GM21723 (cell line): Measurements from ENCODE around the gene NAA40.

Source experiments
- ATAC-seq: cut with Tn5 transposase; IDR thresholded peaks from one replicate; pipeline ENCODE4 v1.9.1; 2021; ENCODE audit warnings: mild to moderate bottlenecking, moderate library complexity; ENCODE audit not compliant: unreplicated experiment

NAA40 gene

DNA sequence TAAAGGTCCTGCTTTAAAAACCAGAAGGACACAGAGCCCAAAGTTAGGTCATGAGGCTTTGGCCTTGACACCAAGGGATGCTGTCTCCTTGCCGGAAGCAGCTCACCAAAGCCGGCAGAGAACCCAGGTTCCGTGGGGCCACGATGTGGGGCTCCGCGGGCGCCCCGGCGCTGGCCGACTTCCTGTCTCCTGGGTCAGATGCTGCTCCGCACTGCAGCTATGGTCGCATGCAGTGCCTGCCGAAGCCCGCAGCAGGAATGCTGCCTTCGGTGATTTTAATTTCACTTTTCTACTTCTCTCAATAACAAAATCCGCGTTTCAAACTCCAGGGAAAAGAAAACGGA is 47.0 kb downstream of the NAA40 start:
- no peak for ATAC-seq

DNA sequence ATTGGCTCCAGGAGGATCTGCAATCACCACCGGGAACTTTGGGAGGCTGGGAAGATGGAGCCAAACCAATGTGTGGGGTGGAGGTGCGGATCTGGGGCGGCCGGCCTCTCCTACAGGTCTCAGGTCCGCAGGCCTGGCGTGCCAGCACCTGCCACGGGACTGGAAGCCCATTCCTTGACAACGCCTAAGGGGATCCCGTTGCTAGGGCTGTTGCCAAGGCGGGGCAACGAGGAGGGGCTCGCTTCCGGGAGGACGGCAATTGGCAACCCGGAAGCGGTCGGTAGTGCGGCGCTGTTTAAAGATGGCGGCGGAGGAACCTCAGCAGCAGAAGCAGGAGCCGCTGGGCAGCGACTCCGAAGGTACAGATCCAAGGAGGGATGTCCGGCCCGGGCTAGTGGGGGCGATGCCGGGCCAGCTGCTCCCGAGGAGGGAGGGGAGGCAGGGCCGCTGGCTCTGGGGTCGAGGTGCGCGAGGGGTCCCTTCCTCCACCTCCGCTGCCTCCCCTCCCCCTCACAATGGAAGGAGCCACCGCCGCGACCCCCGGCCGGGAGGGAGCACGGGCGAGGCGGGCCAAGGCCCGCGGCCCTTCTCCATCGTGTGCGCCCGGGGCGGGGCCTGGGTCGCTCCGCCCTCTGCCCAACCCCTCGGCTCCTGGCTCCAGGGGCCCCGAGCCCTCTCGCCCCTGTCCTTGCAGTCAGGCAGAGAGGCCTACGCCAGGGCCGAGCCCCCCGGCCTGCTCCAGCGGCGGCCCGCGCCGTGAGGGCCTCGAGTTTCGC is 47.5 kb downstream of the NAA40 start, which contains the start of gene OTUB1:
Gene OTUB1, plus strand, starts transcription at position 283 of the 776 bp plus-strand sequence. Its CDS starts 19 bp downstream, at position 302.
- peak; percentile 89 for ATAC-seq

DNA sequence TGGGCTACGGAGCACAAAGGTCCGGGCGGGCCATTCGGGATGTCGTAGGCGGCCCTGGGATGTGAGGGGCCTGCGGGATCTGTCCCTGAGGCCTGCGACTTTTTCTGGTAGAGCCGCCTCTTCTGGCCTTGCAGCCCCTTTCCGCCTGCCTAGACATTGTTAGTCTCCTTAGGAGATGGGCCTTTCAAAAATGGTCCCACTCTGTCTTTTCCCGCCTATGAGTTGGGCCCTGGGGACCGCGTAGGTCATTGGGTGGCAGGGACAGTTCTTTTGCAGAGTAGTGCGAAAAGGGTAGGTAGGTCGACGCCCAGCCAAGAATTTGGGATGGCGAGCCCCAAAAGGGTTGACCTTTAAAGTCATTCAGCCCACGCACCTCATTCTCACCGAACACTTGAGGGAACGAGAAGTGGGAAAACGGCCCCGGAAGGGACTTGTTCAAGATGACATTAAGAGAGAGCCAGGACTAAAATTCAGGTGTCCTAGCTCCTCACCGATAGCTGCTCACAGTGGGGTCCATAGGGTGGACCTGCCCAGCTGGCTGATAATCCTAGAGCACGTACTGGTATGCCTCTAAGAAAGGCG is 48.2 kb downstream of the NAA40 start:
- no peak for ATAC-seq

DNA sequence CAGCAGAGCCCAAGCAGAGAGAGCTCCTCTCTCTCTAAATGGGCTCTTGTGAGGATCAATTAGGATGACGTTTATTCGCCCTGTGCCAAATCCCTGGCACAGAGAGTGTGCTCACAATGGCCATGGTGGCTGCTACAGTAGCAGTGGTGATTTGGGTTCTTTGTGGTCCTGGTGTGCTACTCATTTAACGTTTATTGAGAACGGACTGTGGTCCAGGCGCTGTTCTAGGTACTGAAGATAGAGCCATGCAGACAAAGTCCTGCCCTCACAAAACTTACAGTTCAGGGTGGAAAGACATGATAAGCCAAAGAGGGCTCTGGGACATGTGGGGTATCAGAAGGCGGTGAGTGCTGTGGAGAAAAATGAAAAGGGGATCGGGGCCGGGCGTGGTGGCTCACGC is 52.8 kb downstream of the NAA40 start:
- no peak for ATAC-seq

DNA sequence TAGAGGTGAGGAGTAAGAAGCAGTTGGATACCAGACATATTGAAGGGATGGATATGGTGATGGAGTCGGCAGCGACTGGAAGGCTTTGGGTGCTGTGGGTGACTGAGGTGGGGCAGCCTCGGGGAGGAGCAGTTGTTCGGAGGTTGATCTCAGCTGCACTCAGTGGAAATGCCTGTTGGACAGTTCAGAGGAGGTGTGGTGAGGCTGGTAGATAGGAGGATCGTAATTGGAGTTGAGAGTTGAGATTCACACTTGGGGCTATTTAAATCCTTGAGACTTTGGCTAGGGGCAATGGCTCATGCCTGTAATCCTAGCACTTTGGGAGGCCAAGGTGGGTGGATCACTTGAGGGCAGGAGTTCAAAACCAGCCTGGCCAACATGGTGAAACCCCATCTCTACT is 54.3 kb downstream of the NAA40 start:
- no peak for ATAC-seq

DNA sequence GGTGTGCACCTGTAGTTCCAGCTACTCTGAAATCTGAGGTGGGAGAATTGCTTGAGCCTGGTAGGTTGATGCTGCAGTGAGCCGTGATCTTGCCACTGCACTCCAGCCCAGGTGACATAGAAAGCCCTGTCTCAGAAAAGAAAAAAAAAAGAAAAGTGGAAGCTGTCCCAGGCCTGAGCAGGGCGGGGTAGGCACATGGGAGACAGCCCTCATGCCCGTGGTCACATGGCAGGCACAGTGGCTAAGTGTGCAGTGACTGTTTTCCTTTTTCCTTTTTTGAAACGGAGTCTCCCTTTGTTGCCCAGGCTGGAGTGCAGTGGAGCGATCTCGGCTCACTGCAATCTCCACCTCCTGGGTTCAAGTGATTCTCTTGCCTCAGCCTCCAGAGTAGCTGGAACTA is 55.2 kb downstream of the NAA40 start:
- ATAC-seq, result no peak

DNA sequence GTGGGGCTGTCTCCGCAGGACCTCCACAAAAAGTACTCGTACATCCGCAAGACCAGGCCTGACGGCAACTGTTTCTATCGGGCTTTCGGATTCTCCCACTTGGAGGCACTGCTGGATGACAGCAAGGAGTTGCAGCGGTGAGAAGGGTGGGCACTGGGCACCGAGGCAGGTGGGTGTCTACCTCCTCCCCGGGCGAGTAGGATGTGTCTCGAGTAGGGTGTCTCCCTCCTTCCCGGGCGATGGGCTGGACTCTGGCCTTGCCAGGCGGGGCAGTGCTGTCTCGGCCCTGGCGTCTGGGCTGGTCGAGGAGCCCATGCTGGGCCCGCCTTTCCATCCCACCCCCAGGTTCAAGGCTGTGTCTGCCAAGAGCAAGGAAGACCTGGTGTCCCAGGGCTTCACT is 57.7 kb downstream of the NAA40 start:
- ATAC-seq, result no peak

DNA sequence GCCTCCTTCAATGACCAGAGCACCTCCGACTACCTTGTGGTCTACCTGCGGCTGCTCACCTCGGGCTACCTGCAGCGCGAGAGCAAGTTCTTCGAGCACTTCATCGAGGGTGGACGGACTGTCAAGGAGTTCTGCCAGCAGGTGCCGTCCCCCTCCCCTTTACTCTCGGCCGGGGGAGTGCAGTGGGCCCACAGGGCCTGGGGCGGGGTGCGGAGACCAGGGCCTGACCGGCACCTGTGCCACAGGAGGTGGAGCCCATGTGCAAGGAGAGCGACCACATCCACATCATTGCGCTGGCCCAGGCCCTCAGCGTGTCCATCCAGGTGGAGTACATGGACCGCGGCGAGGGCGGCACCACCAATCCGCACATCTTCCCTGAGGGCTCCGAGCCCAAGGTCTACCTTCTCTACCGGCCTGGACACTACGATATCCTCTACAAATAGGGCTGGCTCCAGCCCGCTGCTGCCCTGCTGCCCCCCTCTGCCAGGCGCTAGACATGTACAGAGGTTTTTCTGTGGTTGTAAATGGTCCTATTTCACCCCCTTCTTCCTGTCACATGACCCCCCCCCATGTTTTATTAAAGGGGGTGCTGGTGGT is 58.4 kb downstream of the NAA40 start:
- no peak for ATAC-seq

DNA sequence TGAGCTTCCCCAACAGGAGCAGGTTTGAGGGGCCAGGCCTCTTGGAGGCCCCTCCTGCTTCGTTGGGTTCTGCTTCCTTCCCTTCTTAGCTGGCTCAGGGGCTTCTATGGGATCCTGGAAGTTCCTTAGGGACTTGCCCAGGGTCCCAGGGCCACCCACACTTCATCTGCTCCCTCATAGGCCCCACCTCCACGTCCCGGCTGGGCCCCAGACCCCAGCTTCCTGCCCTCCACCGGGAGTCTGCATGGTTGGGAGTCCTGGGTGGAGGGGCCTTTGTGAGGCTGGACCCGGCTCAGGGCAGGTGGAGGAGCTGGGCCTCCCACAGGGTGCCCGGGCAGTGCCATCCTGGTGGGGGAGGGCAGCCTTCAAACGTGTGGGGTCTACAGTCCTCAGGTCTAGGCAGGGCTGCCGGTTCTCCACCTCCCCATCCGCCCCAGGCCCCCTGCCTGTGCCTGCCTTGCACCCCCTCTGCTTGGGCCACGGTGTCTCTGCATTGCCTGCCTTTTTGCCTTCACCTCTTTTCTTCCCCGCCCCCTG is 59.1 kb downstream of the NAA40 start:
- ATAC-seq, result no peak

DNA sequence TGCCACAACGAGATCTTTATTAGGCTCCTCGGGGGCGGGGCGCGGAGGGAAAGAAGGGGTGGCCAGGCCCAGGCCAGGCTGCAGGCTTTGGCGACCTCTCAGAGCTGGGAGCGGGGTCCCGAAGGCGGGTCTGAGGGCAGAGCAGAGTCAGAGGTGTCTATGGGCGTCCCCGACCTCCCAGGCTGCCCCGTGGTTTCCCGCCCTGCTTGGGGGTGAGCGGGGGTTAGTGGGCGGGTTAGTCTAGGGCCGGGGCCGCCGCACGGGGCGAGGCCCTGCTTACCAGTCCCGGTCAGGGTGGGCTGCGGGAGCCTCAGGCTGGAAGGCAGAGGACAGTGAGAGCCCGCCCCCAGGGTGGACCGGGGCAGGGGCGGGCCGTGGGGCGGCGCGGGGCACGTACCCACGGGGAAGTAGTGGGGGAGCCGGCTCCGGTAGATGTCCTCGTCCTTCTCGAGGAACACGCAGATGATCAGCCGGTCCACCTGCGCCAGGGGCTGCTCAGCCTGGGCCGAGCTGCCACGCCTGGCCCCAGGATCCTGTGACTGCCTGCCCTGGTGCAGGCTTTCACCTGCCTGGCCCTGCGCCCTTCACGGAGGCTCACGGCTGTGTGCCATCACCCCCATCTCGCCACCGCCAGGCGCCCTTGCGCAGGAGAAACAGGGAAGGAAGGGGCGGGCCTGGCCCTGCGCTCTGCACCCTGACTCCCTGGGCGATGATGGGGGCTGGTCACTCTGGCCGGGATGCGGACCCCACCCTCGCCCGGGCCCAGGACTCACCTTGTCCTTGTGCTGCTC is 60.0 kb downstream of the NAA40 start:
- ATAC-seq, result no peak

DNA sequence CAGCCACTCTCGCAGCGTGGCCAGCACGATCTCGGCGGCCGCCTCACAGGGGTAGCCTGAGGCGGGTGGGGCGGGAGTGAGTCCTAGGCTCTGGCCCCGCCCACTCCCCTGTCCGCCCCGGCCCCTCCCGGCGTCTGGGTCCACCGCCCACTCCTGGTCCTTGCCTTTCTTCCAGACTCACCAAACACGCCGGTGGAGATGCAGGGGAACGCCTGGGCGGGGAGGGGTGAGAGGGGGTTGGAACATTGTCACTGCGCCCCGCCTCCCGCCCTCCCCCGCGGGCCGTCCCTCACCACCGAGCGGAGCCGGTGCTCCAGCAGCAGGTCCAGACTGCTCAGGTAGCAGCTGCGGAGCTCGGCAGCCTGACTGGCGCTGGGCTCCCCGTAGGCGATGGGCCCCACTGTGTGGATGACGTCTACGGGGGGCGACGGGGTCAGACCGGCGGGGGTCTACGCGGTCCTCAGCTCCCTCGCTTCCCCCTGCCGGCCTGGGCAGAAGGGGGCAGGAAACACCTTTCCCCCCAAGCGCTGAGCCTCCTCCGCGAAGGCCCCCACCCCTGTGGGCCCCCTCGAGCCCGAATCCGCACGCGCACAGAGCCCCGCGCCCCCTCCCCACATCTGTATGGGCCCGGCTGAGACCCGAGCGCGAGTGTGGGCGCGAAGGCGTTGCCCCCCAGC is 60.7 kb downstream of the NAA40 start:
- ATAC-seq, result no peak

DNA sequence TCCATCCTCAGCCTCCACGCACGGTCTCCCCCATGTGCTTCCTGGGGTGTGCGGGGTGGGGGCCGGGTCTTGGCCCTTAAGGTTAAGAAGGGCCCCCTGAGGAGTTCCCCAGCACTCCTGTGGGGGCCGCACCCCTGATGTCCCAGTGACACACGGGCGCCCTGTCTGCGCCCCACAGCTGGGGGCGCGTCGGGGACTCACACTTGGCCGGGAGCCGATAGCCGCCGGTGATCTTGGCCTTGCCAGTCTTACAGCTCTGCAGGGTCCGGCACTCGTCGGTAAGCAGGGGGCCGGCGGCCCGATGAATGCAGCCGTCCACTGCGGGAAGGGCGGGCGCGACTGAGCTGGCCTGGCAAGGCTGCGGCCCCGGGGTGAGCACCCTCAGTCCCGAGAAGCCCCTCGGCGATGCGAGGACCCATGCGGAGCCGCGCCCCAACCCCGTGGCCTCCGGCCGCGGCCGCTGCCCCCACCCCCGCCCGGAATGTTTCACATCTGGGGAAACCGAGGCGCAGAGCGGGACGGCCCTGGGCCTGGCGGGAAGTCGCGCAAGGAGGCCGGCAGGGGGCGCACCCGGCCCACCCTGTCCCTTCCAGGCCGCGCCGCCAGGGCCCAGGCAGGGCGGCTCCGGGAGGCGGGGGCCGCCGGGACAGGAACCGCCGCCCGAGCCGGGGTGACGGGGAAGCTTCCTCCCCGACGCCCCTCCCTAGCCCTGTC is 61.4 kb downstream of the NAA40 start:
- ATAC-seq, result peak; percentile 63

DNA sequence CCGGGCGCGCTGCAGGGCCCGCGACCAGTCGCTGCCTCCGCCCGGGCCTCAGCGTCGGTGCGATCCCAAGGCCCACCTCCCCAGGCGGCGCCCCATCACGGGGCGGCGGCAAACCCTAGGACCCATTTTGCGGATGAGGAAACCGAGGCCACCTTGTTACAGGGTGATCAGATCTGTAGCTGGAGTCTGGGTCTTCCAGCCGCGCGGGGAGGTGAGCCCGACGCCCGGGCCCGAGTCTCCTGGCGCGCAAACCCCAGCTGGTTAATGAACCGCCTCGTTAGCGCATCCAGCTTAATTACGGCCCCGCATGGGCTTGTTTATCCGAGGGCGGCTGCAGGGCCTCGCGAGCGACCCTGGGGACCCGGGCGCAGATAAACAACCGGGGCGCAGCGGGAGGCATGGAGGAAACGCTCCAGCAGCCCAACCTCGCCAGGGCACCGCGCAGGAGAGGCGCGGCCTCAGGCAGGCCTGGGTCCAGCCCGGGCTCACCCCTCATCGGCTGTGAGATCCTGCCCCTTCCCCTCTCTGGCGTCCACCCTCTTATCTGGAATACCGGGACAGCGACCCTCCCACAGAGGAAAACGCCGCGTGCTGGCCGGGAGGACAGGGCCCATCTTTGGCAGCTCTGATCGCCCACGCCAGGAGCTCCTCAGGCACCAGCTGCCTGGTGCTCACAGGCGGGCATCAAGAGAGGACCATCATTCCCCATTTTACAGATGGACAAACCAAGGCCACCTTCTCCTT is 62.1 kb downstream of the NAA40 start:
- no peak for ATAC-seq

DNA sequence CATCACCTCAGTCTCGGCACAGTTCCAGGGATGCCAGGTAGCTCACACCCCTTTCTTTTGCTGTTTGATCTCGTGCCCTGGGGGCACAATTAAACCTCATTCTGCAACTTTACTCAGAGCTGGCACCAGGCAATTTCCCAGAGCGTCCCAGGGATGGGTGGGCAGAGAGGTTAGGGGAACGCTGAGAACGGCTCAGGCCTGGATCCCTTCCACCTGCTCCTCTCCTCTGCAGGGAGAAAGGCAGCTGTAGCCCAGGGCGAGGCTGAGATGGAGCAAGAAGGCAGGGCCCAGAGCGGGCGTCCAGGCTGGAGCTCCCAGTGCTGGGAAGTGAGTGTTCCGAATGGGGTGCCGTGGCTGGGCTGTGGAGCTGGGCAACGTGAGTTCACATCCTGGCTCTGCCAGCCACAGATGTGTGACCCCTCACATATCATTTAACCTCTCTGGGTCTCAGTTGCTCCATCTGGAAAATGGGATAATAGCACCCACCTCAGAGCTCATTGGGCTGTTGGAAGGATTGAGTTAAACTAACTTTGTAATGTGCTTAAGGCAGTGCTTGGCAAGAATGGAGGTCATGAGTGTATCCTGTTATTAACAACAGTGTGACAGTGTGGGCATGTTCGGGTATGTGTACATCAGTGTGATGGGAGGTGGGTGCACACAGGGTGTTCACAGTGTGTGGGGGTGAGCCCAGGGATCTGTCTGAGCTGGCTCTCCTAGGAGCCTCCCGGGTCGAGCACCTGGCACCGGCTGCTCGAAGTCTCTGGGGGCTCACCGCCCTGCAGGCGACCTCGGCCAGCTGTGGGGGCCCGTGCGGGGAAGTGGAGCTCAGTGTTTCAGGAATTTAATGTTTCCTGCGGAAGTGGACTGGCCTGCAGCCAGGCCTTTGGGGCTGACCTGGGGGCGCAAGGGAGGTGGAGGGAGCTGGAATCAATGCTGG is 63.0 kb downstream of the NAA40 start:
- ATAC-seq, result no peak

DNA sequence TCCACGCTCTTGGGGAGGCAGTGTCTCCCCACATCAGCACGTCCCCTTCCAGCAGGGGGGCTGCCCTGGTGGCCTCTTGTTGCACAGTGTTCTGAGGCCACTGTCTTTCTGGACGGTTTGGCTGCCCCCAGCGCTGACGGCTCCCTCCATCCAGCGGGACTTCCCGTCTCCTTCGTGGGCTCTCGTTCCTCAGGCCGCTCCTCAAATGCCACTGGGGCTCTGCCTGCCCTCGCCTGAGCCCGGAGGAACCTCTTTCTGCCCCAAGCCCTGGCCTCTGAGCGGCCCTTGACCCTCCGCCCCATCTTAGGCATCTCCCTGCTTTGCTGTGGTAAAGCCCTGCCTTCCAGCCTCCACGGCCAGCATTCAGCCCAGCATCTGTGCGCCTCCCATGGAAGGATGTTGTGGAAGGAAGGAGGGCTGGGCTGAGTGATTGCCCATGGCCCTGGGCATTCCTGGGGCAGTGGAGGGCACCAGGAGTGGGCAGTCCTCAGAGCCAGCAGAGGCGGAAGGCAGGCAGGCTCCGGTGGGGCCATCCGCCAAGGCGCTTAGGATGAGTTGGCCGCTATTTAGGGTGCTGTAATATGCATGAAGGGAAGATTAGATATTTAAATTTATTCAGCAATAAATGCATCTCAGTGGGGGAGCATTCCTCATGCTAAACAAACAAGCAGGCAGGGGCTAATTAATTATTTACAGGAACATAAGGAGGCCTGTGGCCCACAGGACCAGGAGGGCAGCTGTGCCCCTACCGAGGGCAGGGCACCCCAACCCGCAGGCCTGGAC is 65.2 kb downstream of the NAA40 start:
- no peak for ATAC-seq

DNA sequence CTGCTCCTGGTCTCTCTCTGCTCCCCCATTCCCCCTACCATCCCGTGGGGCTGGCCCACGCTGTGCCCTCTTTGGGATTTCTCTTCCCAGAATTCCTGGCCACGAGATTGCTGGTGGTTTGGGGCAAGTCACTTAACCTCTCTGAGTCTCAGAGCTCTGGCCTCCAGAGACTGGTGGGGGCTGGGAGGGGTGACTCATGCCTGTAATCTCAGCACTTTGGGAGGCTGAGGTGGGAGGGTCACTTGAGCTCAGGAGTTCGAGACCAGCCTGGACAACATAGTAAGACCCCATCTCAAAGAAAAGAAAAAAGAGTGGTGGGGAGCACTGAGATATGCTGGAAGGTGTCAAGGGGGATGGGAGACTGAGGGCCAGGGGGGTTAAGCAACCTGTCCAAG is 65.8 kb downstream of the NAA40 start:
- ATAC-seq, result no peak

DNA sequence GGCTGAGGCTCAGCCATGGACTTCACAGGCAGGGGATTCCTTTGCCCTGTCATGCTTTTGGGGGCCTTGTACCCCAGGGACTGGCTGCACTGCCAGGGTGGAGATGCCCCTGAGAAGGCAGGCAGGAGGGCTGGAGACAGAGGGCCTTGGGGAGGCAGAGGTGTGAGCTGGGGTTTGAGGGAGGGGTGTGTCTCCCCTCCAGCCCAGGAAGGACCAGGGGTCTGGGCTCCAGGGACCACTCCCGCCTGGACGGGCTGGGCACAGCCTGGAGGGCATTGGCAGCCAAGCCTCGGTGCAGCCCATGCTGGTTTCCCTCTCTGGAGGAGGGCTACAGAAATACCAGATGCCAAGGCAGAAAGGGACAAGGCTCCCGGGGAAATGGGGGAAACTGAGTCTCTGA is 66.9 kb downstream of the NAA40 start:
- ATAC-seq, result no peak

DNA sequence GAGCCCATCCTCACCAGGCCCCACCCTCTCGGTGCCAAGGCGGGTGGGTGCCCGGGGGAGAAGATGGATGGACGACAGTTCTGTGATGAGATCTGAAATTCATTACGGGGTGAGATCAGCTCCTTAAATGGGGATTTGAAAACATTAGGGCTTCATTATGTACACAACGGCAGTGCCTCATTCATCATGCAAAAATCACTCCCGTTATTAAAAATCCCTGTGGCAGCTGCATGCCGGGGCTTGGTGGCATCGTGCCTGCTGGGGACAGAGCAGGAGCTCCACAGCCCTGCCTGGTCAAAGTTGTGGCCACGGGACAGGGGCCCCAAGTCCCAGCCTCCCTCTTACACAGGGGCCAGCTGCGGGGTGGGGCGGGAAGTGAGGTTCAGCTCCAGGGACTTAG is 67.6 kb downstream of the NAA40 start:
- no peak for ATAC-seq
